WTC11 (cell line): Measurements from ENCODE around the gene GASK1B. TPM values are rescaled to one million over a fixed set of nuclear protein-coding genes. Genes with fewer than 3 reads are reported as not detected.

ENCODE experiments used
- ATAC-seq: fragments of 200-7000 bp; cut with Tn5 transposase; 2 replicates; pipeline ENCODE4 v1.10.0; 2021; ENCODE audit warnings: mild to moderate bottlenecking, moderate library complexity
- CTCF ChIA-PET: fragments of 300-600 bp; sonication (Branson Sonifier 250); formaldehyde crosslinking; loops from one replicate; lab custom pipeline; 2021; ENCODE audit warnings: antibody characterized with exemption; lab: Charles Lee
- POLR2A ChIA-PET: fragments of 350-600 bp; sonication (Branson Sonifier 250); formaldehyde crosslinking; loops from one replicate; lab custom pipeline; 2021; ENCODE audit warnings: antibody characterized with exemption; lab: Charles Lee
- DNase-seq: peaks from one replicate; pipeline ENCODE4 v3.0.0; 2021; ENCODE audit warnings: low spot score
- H3K27ac Mint-ChIP-seq: 2 replicates; pipeline ENCODE4 v1.8.0; 2021; ENCODE audit warnings: mixed read lengths
- H3K27me3 Mint-ChIP-seq: 2 replicates; pipeline ENCODE4 v1.8.0; 2021; ENCODE audit warnings: low read depth, mild to moderate bottlenecking, moderate library complexity, mixed read lengths
- H3K36me3 Mint-ChIP-seq: 2 replicates; pipeline ENCODE4 v1.8.0; 2021; ENCODE audit warnings: mixed read lengths
- H3K4me1 Mint-ChIP-seq: 2 replicates; pipeline ENCODE4 v1.8.0; 2022; ENCODE audit warnings: mixed read lengths
- H3K4me3 Mint-ChIP-seq: 2 replicates; pipeline ENCODE4 v1.8.0; 2021; ENCODE audit warnings: mild to moderate bottlenecking, moderate library complexity, mixed read lengths
- H3K9me3 Mint-ChIP-seq: 2 replicates; pipeline ENCODE4 v1.8.0; 2021; ENCODE audit warnings: mixed read lengths
- ARID4B ChIP-seq: sonication (generic); formaldehyde crosslinking; IDR thresholded peaks from 2 replicates; pipeline ENCODE4 v1.8.0; 2023; ENCODE audit warnings: missing genetic modification reagents, mild to moderate bottlenecking, borderline replicate concordance
- CBFB ChIP-seq: sonication (generic); formaldehyde crosslinking; IDR thresholded peaks from 2 replicates; pipeline ENCODE4 v1.8.1; 2022; ENCODE audit warnings: mild to moderate bottlenecking, low read depth, missing genetic modification reagents
- FOXP1 ChIP-seq: sonication (generic); formaldehyde crosslinking; IDR thresholded peaks from 2 replicates; pipeline ENCODE4 v1.8.0; 2022; ENCODE audit warnings: missing genetic modification reagents, mild to moderate bottlenecking, moderate library complexity, borderline replicate concordance
- JAZF1 ChIP-seq: fragments of 250-450 bp; sonication (Bioruptor Pico); IDR thresholded peaks from 2 replicates; pipeline ENCODE4 v1.9.0; 2021; ENCODE audit warnings: moderate library complexity, mild to moderate bottlenecking, inconsistent platforms
- NR1H2 ChIP-seq: sonication (generic); formaldehyde crosslinking; IDR thresholded peaks from 2 replicates; pipeline ENCODE4 v1.9.0; 2021; ENCODE audit warnings: mild to moderate bottlenecking, moderate library complexity, missing genetic modification reagents
- PRDM15 ChIP-seq: sonication (generic); formaldehyde crosslinking; IDR thresholded peaks from 2 replicates; pipeline ENCODE4 v1.8.0; 2022; ENCODE audit warnings: missing genetic modification reagents
- PRRX2 ChIP-seq: fragments of 250-450 bp; sonication (Bioruptor Pico); IDR thresholded peaks from 2 replicates; pipeline ENCODE4 v1.8.0; 2021; ENCODE audit warnings: mild to moderate bottlenecking
- SP1 ChIP-seq: sonication (generic); formaldehyde crosslinking; conservative IDR thresholded peaks from 2 replicates; pipeline ENCODE4 v1.8.1; 2022; ENCODE audit warnings: missing genetic modification reagents
- TCF7 ChIP-seq: sonication (generic); formaldehyde crosslinking; IDR thresholded peaks from 2 replicates; pipeline ENCODE4 v1.8.0; 2022; ENCODE audit warnings: mild to moderate bottlenecking, low read depth, missing genetic modification reagents, moderate library complexity
- ZBTB21 ChIP-seq: sonication (generic); formaldehyde crosslinking; IDR thresholded peaks from 2 replicates; pipeline ENCODE4 v1.8.1; 2023; ENCODE audit warnings: mild to moderate bottlenecking, missing genetic modification reagents, borderline replicate concordance
- ZNF317 ChIP-seq: sonication (generic); formaldehyde crosslinking; IDR thresholded peaks from 2 replicates; pipeline ENCODE4 v1.8.1; 2023; ENCODE audit warnings: low read depth, mild to moderate bottlenecking, moderate library complexity, missing genetic modification reagents, borderline replicate concordance
- ZNF416 ChIP-seq: fragments of 250-450 bp; sonication (Bioruptor Pico); IDR thresholded peaks from 2 replicates; pipeline ENCODE4 v1.9.0; 2021; ENCODE audit warnings: mild to moderate bottlenecking, inconsistent platforms
- total RNA-seq: library from RNA; stranded (reverse); gene quantifications from 3 replicates; pipeline ENCODE4 v1.2.3, GENCODE V29; 2021
- TF ChIP-seq, protein P1 (sequence below): fragments of 250-450 bp; sonication (Bioruptor Pico); IDR thresholded peaks from 2 replicates; pipeline ENCODE4 v1.9.0; 2021; ENCODE audit warnings: mild to moderate bottlenecking
- TF ChIP-seq, protein P2 (sequence below): sonication (generic); formaldehyde crosslinking; conservative IDR thresholded peaks from 2 replicates; pipeline ENCODE4 v1.8.1; 2023; ENCODE audit warnings: mild to moderate bottlenecking, low read depth, missing genetic modification reagents, moderate library complexity

GASK1B gene
- total RNA-seq, 1 experiment from 2014 or later, result 0.24 TPM

GRCh38 chr4:158190718-158191117 lies 17.9 kb upstream of the GASK1B start:
- Mint-ChIP-seq H3K27ac (no peak overlapping the region; the same call in 1 of the 2 replicates), H3K36me3 (no peaks in the 10 kb centered on the region), H3K4me1 (no peaks in the 10 kb centered on the region), H3K4me3 (no peak overlapping the region), H3K27me3 (no peaks in the 10 kb centered on the region), H3K9me3 (no peaks in the 10 kb centered on the region)
- ChIA-PET CTCF (interaction anchor here (3.8 kb wide), 1 partner anchor 64 kb away, joined by 22 read pairs; no protein-coding TSS in a partner anchor), POLR2A (no interaction called here)
- DNase-seq (no peak), ATAC-seq (no peak)
- TF ChIP-seq CBFB, result no peak
- TF ChIP-seq FOXP1 (CRISPR knock-in tag), result no peak
- TF ChIP-seq PRDM15, result no peak
- TF ChIP-seq ZBTB21, result no peak
- TF ChIP-seq, protein P1, sequence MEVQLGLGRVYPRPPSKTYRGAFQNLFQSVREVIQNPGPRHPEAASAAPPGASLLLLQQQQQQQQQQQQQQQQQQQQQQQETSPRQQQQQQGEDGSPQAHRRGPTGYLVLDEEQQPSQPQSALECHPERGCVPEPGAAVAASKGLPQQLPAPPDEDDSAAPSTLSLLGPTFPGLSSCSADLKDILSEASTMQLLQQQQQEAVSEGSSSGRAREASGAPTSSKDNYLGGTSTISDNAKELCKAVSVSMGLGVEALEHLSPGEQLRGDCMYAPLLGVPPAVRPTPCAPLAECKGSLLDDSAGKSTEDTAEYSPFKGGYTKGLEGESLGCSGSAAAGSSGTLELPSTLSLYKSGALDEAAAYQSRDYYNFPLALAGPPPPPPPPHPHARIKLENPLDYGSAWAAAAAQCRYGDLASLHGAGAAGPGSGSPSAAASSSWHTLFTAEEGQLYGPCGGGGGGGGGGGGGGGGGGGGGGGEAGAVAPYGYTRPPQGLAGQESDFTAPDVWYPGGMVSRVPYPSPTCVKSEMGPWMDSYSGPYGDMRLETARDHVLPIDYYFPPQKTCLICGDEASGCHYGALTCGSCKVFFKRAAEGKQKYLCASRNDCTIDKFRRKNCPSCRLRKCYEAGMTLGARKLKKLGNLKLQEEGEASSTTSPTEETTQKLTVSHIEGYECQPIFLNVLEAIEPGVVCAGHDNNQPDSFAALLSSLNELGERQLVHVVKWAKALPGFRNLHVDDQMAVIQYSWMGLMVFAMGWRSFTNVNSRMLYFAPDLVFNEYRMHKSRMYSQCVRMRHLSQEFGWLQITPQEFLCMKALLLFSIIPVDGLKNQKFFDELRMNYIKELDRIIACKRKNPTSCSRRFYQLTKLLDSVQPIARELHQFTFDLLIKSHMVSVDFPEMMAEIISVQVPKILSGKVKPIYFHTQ (CRISPR knock-in tag), result no peak
- TF ChIP-seq ARID4B (CRISPR knock-in tag), result no peak
- no peak for TF ChIP-seq ZNF416 (CRISPR knock-in tag)
- no peak for TF ChIP-seq ZNF317 (CRISPR knock-in tag)
- TF ChIP-seq NR1H2 (CRISPR knock-in tag), result no peak
- no peak for TF ChIP-seq PRRX2 (CRISPR knock-in tag)
- no peak for TF ChIP-seq SP1 (CRISPR knock-in tag)
- no peak for TF ChIP-seq JAZF1 (CRISPR knock-in tag)
- TF ChIP-seq TCF7 (CRISPR knock-in tag), result no peak
- TF ChIP-seq, protein P2, sequence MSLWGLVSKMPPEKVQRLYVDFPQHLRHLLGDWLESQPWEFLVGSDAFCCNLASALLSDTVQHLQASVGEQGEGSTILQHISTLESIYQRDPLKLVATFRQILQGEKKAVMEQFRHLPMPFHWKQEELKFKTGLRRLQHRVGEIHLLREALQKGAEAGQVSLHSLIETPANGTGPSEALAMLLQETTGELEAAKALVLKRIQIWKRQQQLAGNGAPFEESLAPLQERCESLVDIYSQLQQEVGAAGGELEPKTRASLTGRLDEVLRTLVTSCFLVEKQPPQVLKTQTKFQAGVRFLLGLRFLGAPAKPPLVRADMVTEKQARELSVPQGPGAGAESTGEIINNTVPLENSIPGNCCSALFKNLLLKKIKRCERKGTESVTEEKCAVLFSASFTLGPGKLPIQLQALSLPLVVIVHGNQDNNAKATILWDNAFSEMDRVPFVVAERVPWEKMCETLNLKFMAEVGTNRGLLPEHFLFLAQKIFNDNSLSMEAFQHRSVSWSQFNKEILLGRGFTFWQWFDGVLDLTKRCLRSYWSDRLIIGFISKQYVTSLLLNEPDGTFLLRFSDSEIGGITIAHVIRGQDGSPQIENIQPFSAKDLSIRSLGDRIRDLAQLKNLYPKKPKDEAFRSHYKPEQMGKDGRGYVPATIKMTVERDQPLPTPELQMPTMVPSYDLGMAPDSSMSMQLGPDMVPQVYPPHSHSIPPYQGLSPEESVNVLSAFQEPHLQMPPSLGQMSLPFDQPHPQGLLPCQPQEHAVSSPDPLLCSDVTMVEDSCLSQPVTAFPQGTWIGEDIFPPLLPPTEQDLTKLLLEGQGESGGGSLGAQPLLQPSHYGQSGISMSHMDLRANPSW (CRISPR knock-in tag), result no peak
